ENCODE measurements around the gene CRACDL.

GRCh38 chr2:98913916-98914712 lies 21.9 kb downstream of the CRACDL start:
- TF ChIP-seq EZH2 (IDR thresholded peaks at IDR 0.05; ENCODE audit: borderline replicate concordance, low read depth, low read length, severe bottlenecking) (no peak), CTCF (IDR thresholded peaks at IDR 0.05; ENCODE audit: extremely low read depth in 1 of 2, insufficient read depth in 1 of 2, low read depth in 1 of 2, low read length in 2 of 2) (no peak)
